GM23338 (cell line): ENCODE measurements around the gene ANKS1B. TPM values are rescaled to one million over a fixed set of nuclear protein-coding genes. Genes with fewer than 3 reads are reported as not detected.

ENCODE experiments used
- ATAC-seq: fragments of 200-7000 bp; cut with Tn5 transposase; 3 replicates; pipeline ENCODE4 v1.9.1; 2020
- DNase-seq: peaks from one replicate; pipeline ENCODE4 v3.0.0-alpha.2; 2015; ENCODE audit warnings: low spot score
- H2AFZ ChIP-seq: fragments of 200-600 bp; sonication (generic); 2 replicates; pipeline ENCODE4 v1.8.0; 2016; ENCODE audit warnings: antibody characterized with exemption, mild to moderate bottlenecking, moderate library complexity
- H3F3A ChIP-seq: fragments of 200-600 bp; sonication (generic); replicated peaks from 2 replicates; pipeline ENCODE4 v1.8.0; 2017; ENCODE audit warnings: antibody characterized with exemption, mixed run types, low read depth
- H3K27ac ChIP-seq: fragments of 200-600 bp; sonication (generic); 2 replicates; pipeline ENCODE4 v1.6.1; 2016; ENCODE audit warnings: low read depth
- H3K27me3 ChIP-seq: fragments of 200-600 bp; sonication (generic); 2 replicates; pipeline ENCODE4 v1.8.0; 2016; ENCODE audit warnings: mild to moderate bottlenecking, mixed run types, moderate library complexity; ENCODE audit not compliant: insufficient read depth
- H3K36me3 ChIP-seq: fragments of 200-600 bp; sonication (generic); 2 replicates; pipeline ENCODE4 v1.8.0; 2016; ENCODE audit warnings: mild to moderate bottlenecking; ENCODE audit not compliant: insufficient read depth
- H3K4me1 ChIP-seq: fragments of 200-600 bp; sonication (generic); 2 replicates; pipeline ENCODE4 v1.8.0; 2016; ENCODE audit warnings: mild to moderate bottlenecking, moderate library complexity; ENCODE audit not compliant: insufficient read depth
- H3K4me2 ChIP-seq: fragments of 200-600 bp; sonication (generic); 2 replicates; pipeline ENCODE4 v1.7.1; 2017; ENCODE audit warnings: mixed run types
- H3K4me3 ChIP-seq: fragments of 200-600 bp; sonication (generic); 2 replicates; pipeline ENCODE4 v1.6.1; 2016; ENCODE audit warnings: mixed run types
- H3K79me2 ChIP-seq: fragments of 200-600 bp; sonication (generic); replicated peaks from 2 replicates; pipeline ENCODE4 v1.8.0; 2017; ENCODE audit warnings: mild to moderate bottlenecking; ENCODE audit not compliant: insufficient read depth
- H3K9me2 ChIP-seq: fragments of 200-600 bp; sonication (generic); 2 replicates; pipeline ENCODE4 v1.8.0; 2017; ENCODE audit not compliant: insufficient read depth
- H4K20me1 ChIP-seq: fragments of 200-600 bp; sonication (generic); replicated peaks from 2 replicates; pipeline ENCODE4 v1.8.0; 2017; ENCODE audit warnings: mild to moderate bottlenecking; ENCODE audit not compliant: insufficient read depth
- H3K27ac Mint-ChIP-seq: 2 replicates; pipeline ENCODE4 v1.8.0; 2020; ENCODE audit warnings: inconsistent platforms, mild to moderate bottlenecking, moderate library complexity, mixed read lengths
- H3K27me3 Mint-ChIP-seq: 3 replicates; pipeline ENCODE4 v1.8.0; 2022; ENCODE audit warnings: low read depth, mild to moderate bottlenecking, moderate library complexity, mixed read lengths, inconsistent platforms; ENCODE audit not compliant: insufficient read depth, poor library complexity
- H3K36me3 Mint-ChIP-seq: 3 replicates; pipeline ENCODE4 v1.8.0; 2021; ENCODE audit warnings: low read depth, mild to moderate bottlenecking, inconsistent platforms, moderate library complexity, mixed read lengths
- H3K4me1 Mint-ChIP-seq: 3 replicates; pipeline ENCODE4 v1.8.0; 2020; ENCODE audit warnings: mild to moderate bottlenecking, inconsistent platforms, mixed read lengths
- H3K4me3 Mint-ChIP-seq: 3 replicates; pipeline ENCODE4 v1.8.0; 2021; ENCODE audit warnings: moderate library complexity, mild to moderate bottlenecking, inconsistent platforms, mixed read lengths
- H3K9me3 Mint-ChIP-seq: 3 replicates; pipeline ENCODE4 v1.8.0; 2020; ENCODE audit warnings: moderate library complexity, mild to moderate bottlenecking, inconsistent platforms, mixed read lengths
- CREB1 ChIP-seq: fragments of 250-450 bp; sonication (Bioruptor Pico); IDR thresholded peaks from 2 replicates; pipeline ENCODE4 v1.5.0; 2020; ENCODE audit warnings: low read depth, mild to moderate bottlenecking, moderate library complexity
- CTCF ChIP-seq, 2 experiments: fragments of 200-600 bp in 1 of 2; sonication (generic) in 1 of 2; conservative IDR thresholded peaks; 2 replicates each; pipeline versions ENCODE4 v1.5.1 to v1.6.1; 2016 to 2017; ENCODE audit warnings: antibody characterized with exemption in 2 of 2, low read depth in 2 of 2, mild to moderate bottlenecking in 2 of 2, moderate library complexity in 1 of 2
- ETS1 ChIP-seq: IDR thresholded peaks from 2 replicates; pipeline ENCODE4 v1.6.1; 2016; ENCODE audit warnings: antibody characterized with exemption
- EZH2phosphoT487 ChIP-seq: fragments of 200-600 bp; sonication (generic); IDR thresholded peaks from one replicate; pipeline ENCODE4 v1.8.1; 2018; ENCODE audit warnings: antibody characterized with exemption; ENCODE audit not compliant: unreplicated experiment
- JUNB ChIP-seq: IDR thresholded peaks from one replicate; pipeline ENCODE4 v1.6.1; 2016; ENCODE audit warnings: antibody characterized with exemption; ENCODE audit not compliant: unreplicated experiment
- NANOG ChIP-seq: IDR thresholded peaks from 2 replicates; pipeline ENCODE4 v1.6.1; 2016; ENCODE audit warnings: antibody characterized with exemption, borderline replicate concordance
- POLR2AphosphoS5 ChIP-seq: IDR thresholded peaks from 2 replicates; pipeline ENCODE4 v1.6.1; 2016; ENCODE audit warnings: antibody characterized with exemption, low read depth
- STAT1 ChIP-seq: IDR thresholded peaks from one replicate; pipeline ENCODE4 v1.6.1; 2016; ENCODE audit warnings: antibody characterized with exemption; ENCODE audit not compliant: unreplicated experiment
- ZNF114 ChIP-seq: fragments of 250-450 bp; sonication (Bioruptor Pico); IDR thresholded peaks from 2 replicates; pipeline ENCODE4 v1.5.0; 2020; ENCODE audit warnings: mild to moderate bottlenecking, moderate library complexity
- ZNF331 ChIP-seq: fragments of 250-450 bp; sonication (Bioruptor Pico); IDR thresholded peaks from 2 replicates; pipeline ENCODE4 v1.5.0; 2020; ENCODE audit warnings: low read depth, mild to moderate bottlenecking, moderate library complexity
- ZNF462 ChIP-seq: fragments of 250-450 bp; sonication (Bioruptor Pico); IDR thresholded peaks from 2 replicates; pipeline ENCODE4 v1.5.0; 2020; ENCODE audit warnings: mild to moderate bottlenecking, moderate library complexity
- polyA plus RNA-seq: library from polyadenylated mRNA; unstranded; fragments of >200 nt; fragmentation: Nextera tagmentation; extraction: Ambion mirVana; gene quantifications from 2 replicates; pipeline ENCODE4 v1.2.1, GENCODE V29; 2016
- total RNA-seq: library from RNA; depleted of rRNA; stranded (reverse); fragments of >200 nt; shearing (Covaris generic); gene quantifications from 2 replicates; pipeline ENCODE4 v1.2.3, GENCODE V29; 2014

The ANKS1B gene
- total and polyA plus RNA-seq, 2 experiments from 2014 or later, result 4.3 to 5.8 TPM

- TF ChIP-seq ZNF462 (CRISPR knock-in tag) (no peak), ZNF331 (CRISPR knock-in tag) (no peak), NANOG (no peak), ZNF114 (CRISPR knock-in tag) (no peak), POLR2AphosphoS5 (no peak), ETS1 (no peak), JUNB (no peak), CREB1 (CRISPR knock-in tag) (no peak)
Observed at GRCh38 chr12:99600388-99600787, 384.3 kb downstream of the ANKS1B start (continued).

GRCh38 chr12:99598785-99599184 lies 386.0 kb downstream of the ANKS1B start:
- TF ChIP-seq ZNF331 (CRISPR knock-in tag), result no peak
- TF ChIP-seq EZH2phosphoT487, result no peak
- TF ChIP-seq STAT1, result no peak
- TF ChIP-seq CTCF (conservative IDR thresholded peaks at IDR 0.05; ENCODE audit: low read depth in 2 of 2), result peak; percentile 15 to 25; a peak in 2 of 4 replicates
- H3K27ac ChIP-seq, result no peak overlapping the region
- no peaks in the 10 kb centered on the region for H3K4me1 ChIP-seq
- no peak overlapping the region for H2AFZ ChIP-seq
- ATAC-seq (no peak; the same call in 2 of the 3 replicates), DNase-seq (no peak)
- Mint-ChIP-seq H3K36me3 (no peaks in the 10 kb centered on the region), H3K4me1 (no peaks in the 10 kb centered on the region), H3K9me3 (no peaks in the 10 kb centered on the region), H3K4me3 (no peak overlapping the region), H3K27me3 (no peaks in the 10 kb centered on the region), H3K27ac (no peak overlapping the region)
- no peaks in the 10 kb centered on the region for H3K79me2 ChIP-seq
- H3K4me3 ChIP-seq, result no peak overlapping the region
- no peaks in the 10 kb centered on the region for H3K27me3 ChIP-seq
- no peaks in the 10 kb centered on the region for H4K20me1 ChIP-seq
- no peak overlapping the region for H3K4me2 ChIP-seq
- H3F3A ChIP-seq, result no peaks in the 10 kb centered on the region
- no peaks in the 10 kb centered on the region for H3K9me2 ChIP-seq
- H3K36me3 ChIP-seq, result no peaks in the 10 kb centered on the region
